Endodermal cell (in vitro differentiated cells): ENCODE data around the gene GCH1. TPM values are rescaled to one million over a fixed set of nuclear protein-coding genes. Genes with fewer than 3 reads are reported as not detected.
A peak's percentile ranks its signal among the peaks of the same experiment; 100 is the strongest.

Source experiments
- DNase-seq: peaks from one replicate; pipeline ENCODE4 v3.0.0-alpha.2; 2017
- H3K27ac ChIP-seq: 2 replicates; pipeline ENCODE4 v1.5.1; 2013; ENCODE audit warnings: mild to moderate bottlenecking, low read depth, low read length, moderate library complexity
- H3K27me3 ChIP-seq: 2 replicates; pipeline ENCODE4 v1.6.1; 2013; ENCODE audit warnings: mild to moderate bottlenecking, low read length, moderate library complexity; ENCODE audit not compliant: insufficient read depth, control insufficient read depth, poor library complexity, severe bottlenecking
- H3K36me3 ChIP-seq: 2 replicates; pipeline ENCODE4 v1.7.0; 2013; ENCODE audit warnings: mild to moderate bottlenecking, low read length, moderate library complexity; ENCODE audit not compliant: control insufficient read depth, insufficient read depth
- H3K4me1 ChIP-seq: one replicate; pipeline ENCODE4 v1.7.0; 2013; ENCODE audit warnings: low read length; ENCODE audit not compliant: control insufficient read depth, insufficient read depth
- H3K4me3 ChIP-seq: 2 replicates; pipeline ENCODE4 v1.5.1; 2013; ENCODE audit warnings: mild to moderate bottlenecking, low read length, moderate library complexity
- H3K9ac ChIP-seq: 2 replicates; pipeline ENCODE4 v1.6.1; 2013; ENCODE audit warnings: mild to moderate bottlenecking, low read length, moderate library complexity; ENCODE audit not compliant: poor library complexity, severe bottlenecking; ENCODE audit errors: extremely low read depth
- H3K9me3 ChIP-seq: 2 replicates; pipeline ENCODE4 v1.6.1; 2013; ENCODE audit warnings: mild to moderate bottlenecking, low read length, moderate library complexity; ENCODE audit not compliant: control insufficient read depth
- H3K27ac Mint-ChIP-seq: 2 replicates; pipeline ENCODE4 v1.8.0; 2020; ENCODE audit warnings: mixed read lengths
- H3K27me3 Mint-ChIP-seq: 2 replicates; pipeline ENCODE4 v1.8.0; 2021; ENCODE audit warnings: mild to moderate bottlenecking, mixed read lengths; ENCODE audit not compliant: insufficient read depth
- H3K36me3 Mint-ChIP-seq: 2 replicates; pipeline ENCODE4 v1.8.0; 2020; ENCODE audit warnings: low read depth, mixed read lengths
- H3K4me1 Mint-ChIP-seq: 2 replicates; pipeline ENCODE4 v1.8.0; 2020; ENCODE audit warnings: mixed read lengths
- H3K4me3 Mint-ChIP-seq: 2 replicates; pipeline ENCODE4 v1.8.0; 2020; ENCODE audit warnings: mild to moderate bottlenecking, moderate library complexity, mixed read lengths
- H3K9me3 Mint-ChIP-seq: 2 replicates; pipeline ENCODE4 v1.8.0; 2020; ENCODE audit warnings: mild to moderate bottlenecking, mixed read lengths
- WGBS, 2 experiments: methylation state at CpG; one replicate each; pipeline versions ENCODE4 v1.1.5 to v1.1.7; 2013; ENCODE audit warnings: missing lambda C conversion rate in 2 of 2, mixed read lengths in 1 of 2; ENCODE audit not compliant: insufficient coverage in 1 of 2, insufficient read length in 1 of 2; 5-methylcytosine and 5-hydroxymethylcytosine counted together
- total RNA-seq, 2 donors: library from RNA; stranded (reverse); fragmentation: NEBNext Ultra II Directional in 1 of 2; extraction: Animal tissue kit (Norgen Biotek cat#: 25700) in 1 of 2; gene quantifications; 2 replicates in 1 of 2; 3 replicates in 1 of 2; pipeline ENCODE4 v1.2.1, GENCODE V29; 2021
- TF ChIP-seq, protein P1 (sequence below): fragments of 200-600 bp; sonication (generic); conservative IDR thresholded peaks from 2 replicates; pipeline ENCODE4 v1.5.0; 2021; ENCODE audit warnings: antibody characterized with exemption, mild to moderate bottlenecking

The GCH1 gene
- total RNA-seq, 2 donors from 2014 or later, result 18.3 to 18.7 TPM

- no peaks in the 10 kb centered on the region for H3K9me3 Mint-ChIP-seq
- H3K27me3 ChIP-seq, result peaks cover 11% of the 10 kb centered on the region
- H3K9me3 ChIP-seq, result no peaks in the 10 kb centered on the region
- TF ChIP-seq, protein P1, sequence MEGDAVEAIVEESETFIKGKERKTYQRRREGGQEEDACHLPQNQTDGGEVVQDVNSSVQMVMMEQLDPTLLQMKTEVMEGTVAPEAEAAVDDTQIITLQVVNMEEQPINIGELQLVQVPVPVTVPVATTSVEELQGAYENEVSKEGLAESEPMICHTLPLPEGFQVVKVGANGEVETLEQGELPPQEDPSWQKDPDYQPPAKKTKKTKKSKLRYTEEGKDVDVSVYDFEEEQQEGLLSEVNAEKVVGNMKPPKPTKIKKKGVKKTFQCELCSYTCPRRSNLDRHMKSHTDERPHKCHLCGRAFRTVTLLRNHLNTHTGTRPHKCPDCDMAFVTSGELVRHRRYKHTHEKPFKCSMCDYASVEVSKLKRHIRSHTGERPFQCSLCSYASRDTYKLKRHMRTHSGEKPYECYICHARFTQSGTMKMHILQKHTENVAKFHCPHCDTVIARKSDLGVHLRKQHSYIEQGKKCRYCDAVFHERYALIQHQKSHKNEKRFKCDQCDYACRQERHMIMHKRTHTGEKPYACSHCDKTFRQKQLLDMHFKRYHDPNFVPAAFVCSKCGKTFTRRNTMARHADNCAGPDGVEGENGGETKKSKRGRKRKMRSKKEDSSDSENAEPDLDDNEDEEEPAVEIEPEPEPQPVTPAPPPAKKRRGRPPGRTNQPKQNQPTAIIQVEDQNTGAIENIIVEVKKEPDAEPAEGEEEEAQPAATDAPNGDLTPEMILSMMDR, result no peak
- DNase-seq, result no peak
- H3K4me1 ChIP-seq, result no peaks in the 10 kb centered on the region
- WGBS, 2 experiments, result 92 to 95% methylated on average over 2 of the region's 4 CpGs
- no peaks in the 10 kb centered on the region for H3K36me3 ChIP-seq
- no peak overlapping the region for H3K9ac ChIP-seq
- H3K4me1 Mint-ChIP-seq, result peaks cover 6% of the 10 kb centered on the region
- peaks cover 19% of the 10 kb centered on the region for H3K27me3 Mint-ChIP-seq
- H3K27ac ChIP-seq, result no peak overlapping the region
- H3K36me3 Mint-ChIP-seq, result no peaks in the 10 kb centered on the region
- no peak overlapping the region for H3K4me3 ChIP-seq
- H3K27ac Mint-ChIP-seq, result no peak overlapping the region
- no peak overlapping the region for H3K4me3 Mint-ChIP-seq
Observed at GRCh38 chr14:54908190-54908589, 5.6 kb upstream of the GCH1 start.

GRCh38 chr14:54906075-54906474, 3.4 kb upstream of the GCH1 start:
- peaks cover 26% of the 10 kb centered on the region for H3K27me3 Mint-ChIP-seq
- DNase-seq, result no peak
- TF ChIP-seq, protein P1, result no peak
- no peak overlapping the region for H3K27ac Mint-ChIP-seq
- H3K27me3 ChIP-seq, result peaks cover 20% of the 10 kb centered on the region
- no peaks in the 10 kb centered on the region for H3K9me3 Mint-ChIP-seq
- no peak overlapping the region for H3K4me3 ChIP-seq
- H3K27ac ChIP-seq, result no peak overlapping the region
- H3K4me1 ChIP-seq, result no peaks in the 10 kb centered on the region
- H3K9me3 ChIP-seq, result no peaks in the 10 kb centered on the region
- no peak overlapping the region for H3K9ac ChIP-seq
- no peak overlapping the region for H3K4me3 Mint-ChIP-seq
- H3K4me1 Mint-ChIP-seq, result peaks cover 2% of the 10 kb centered on the region
- H3K36me3 ChIP-seq, result no peaks in the 10 kb centered on the region
- H3K36me3 Mint-ChIP-seq, result no peaks in the 10 kb centered on the region

DNA sequence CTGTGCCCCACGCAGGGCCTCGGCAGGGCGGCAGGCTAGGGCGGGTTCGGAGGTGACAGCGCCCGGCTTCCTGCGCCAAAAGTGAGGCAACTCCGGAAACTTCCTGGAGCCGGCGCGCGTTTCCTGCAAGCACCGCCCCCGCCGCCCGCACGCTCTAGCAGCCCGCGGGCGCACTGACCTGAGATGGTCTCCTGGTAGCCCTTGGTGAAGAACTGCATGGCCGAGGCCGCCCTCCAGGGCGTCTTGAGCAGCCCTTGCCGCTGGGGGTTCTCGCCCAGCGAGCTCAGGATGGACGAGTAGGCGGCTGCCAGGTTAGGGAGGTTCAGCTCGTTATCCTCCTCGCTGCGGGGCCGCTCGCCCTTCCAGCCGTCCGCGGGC, 494 bp downstream of the GCH1 start:
- no peaks in the 10 kb centered on the region for H3K9me3 ChIP-seq
- peak; percentile 91 for DNase-seq
- no peaks in the 10 kb centered on the region for H3K4me1 ChIP-seq
- H3K36me3 ChIP-seq, result no peaks in the 10 kb centered on the region
- Mint-ChIP-seq H3K4me1 (peaks cover 9% of the 10 kb centered on the region), H3K4me3 (peak overlapping the region; percentile 72), H3K9me3 (no peaks in the 10 kb centered on the region), H3K36me3 (no peaks in the 10 kb centered on the region), H3K27me3 (peaks cover 38% of the 10 kb centered on the region), H3K27ac (peak overlapping the region; percentile 35)
- H3K4me3 ChIP-seq, result peak overlapping the region; percentile 95
- TF ChIP-seq, protein P1, result peak; percentile 52
- peaks cover 30% of the 10 kb centered on the region for H3K27me3 ChIP-seq
- no peak overlapping the region for H3K27ac ChIP-seq
- WGBS, 2 experiments, result 0% methylated on average over 5 to 37 of the region's 37 CpGs
- peak overlapping the region; percentile 67 for H3K9ac ChIP-seq
